ENCODE data around the gene HOXC11.

HOXC11 gene

GRCh38 chr12:54003625-54004024 lies 30.7 kb downstream of the HOXC11 start:
- DNase-seq = no peak
- in situ Hi-C loops (cut with MboI; ENCODE audit: low pct_unique_long_range_greater_than_20kb, low sequenced_read_pairs) = loop anchor here (10.0 kb wide), 1 partner anchor 191 kb away; no protein-coding TSS in a partner anchor

GRCh38 chr12:54004063-54004840 lies 31.3 kb downstream of the HOXC11 start:
- in situ Hi-C loops (cut with MboI; ENCODE audit: low pct_unique_long_range_greater_than_20kb, low sequenced_read_pairs) = loop anchor here (10.0 kb wide), 1 partner anchor 191 kb away; no protein-coding TSS in a partner anchor
- DNase-seq = peak; percentile 53

- DNase-seq = no peak
- in situ Hi-C loops (cut with MboI; ENCODE audit: low pct_unique_long_range_greater_than_20kb, low sequenced_read_pairs) = loop anchor here (10.0 kb wide), 1 partner anchor 190 kb away; no protein-coding TSS in a partner anchor
Measured at GRCh38 chr12:54004841-54005530, 32.1 kb downstream of the HOXC11 start.

- DNase-seq = no peak
- in situ Hi-C loops (cut with MboI; ENCODE audit: low pct_unique_long_range_greater_than_20kb, low sequenced_read_pairs) = loop anchor here (10.0 kb wide), 1 partner anchor 189 kb away; no protein-coding TSS in a partner anchor
Measured at GRCh38 chr12:54005531-54005852, 32.6 kb downstream of the HOXC11 start.

- peak; percentile 89 for DNase-seq
Measured at GRCh38 chr12:54005853-54006558, 33.1 kb downstream of the HOXC11 start.

GRCh38 chr12:54006559-54007220 lies 33.8 kb downstream of the HOXC11 start:
- in situ Hi-C loops (cut with MboI; ENCODE audit: low pct_unique_long_range_greater_than_20kb, low sequenced_read_pairs) = loop anchor here (10.0 kb wide), 1 partner anchor 188 kb away; no protein-coding TSS in a partner anchor
- DNase-seq = no peak

More at GRCh38 chr12:54005853-54006558, 33.1 kb downstream of the HOXC11 start:
- in situ Hi-C loops (cut with MboI; ENCODE audit: low pct_unique_long_range_greater_than_20kb, low sequenced_read_pairs) = loop anchor here (10.0 kb wide), 1 partner anchor 189 kb away; no protein-coding TSS in a partner anchor

GRCh38 chr12:54007538-54008259 lies 34.8 kb downstream of the HOXC11 start:
- no peak for DNase-seq
- in situ Hi-C loops (cut with MboI; ENCODE audit: low pct_unique_long_range_greater_than_20kb, low sequenced_read_pairs) = loop anchor here (10.0 kb wide), 1 partner anchor 187 kb away; no protein-coding TSS in a partner anchor

GRCh38 chr12:54008260-54008552 lies 35.3 kb downstream of the HOXC11 start:
- in situ Hi-C loops (cut with MboI; ENCODE audit: low pct_unique_long_range_greater_than_20kb, low sequenced_read_pairs) = loop anchor here (10.0 kb wide), 1 partner anchor 187 kb away; no protein-coding TSS in a partner anchor
- DNase-seq = no peak

- DNase-seq = peak; percentile 43
- in situ Hi-C loops (cut with MboI; ENCODE audit: low pct_unique_long_range_greater_than_20kb, low sequenced_read_pairs) = loop anchor here (10.0 kb wide), 1 partner anchor 185 kb away; no protein-coding TSS in a partner anchor
Measured at GRCh38 chr12:54009171-54010052, 36.5 kb downstream of the HOXC11 start.

GRCh38 chr12:54010053-54010971 lies 37.4 kb downstream of the HOXC11 start:
- DNase-seq = no peak
- in situ Hi-C loops (cut with MboI; ENCODE audit: low pct_unique_long_range_greater_than_20kb, low sequenced_read_pairs) = no loop called here

- in situ Hi-C loops (cut with MboI; ENCODE audit: low pct_unique_long_range_greater_than_20kb, low sequenced_read_pairs) = no loop called here
Measured at GRCh38 chr12:54010972-54011664, 38.2 kb downstream of the HOXC11 start.

GRCh38 chr12:54011665-54012532 lies 39.0 kb downstream of the HOXC11 start:
- DNase-seq = no peak
- in situ Hi-C loops (cut with MboI; ENCODE audit: low pct_unique_long_range_greater_than_20kb, low sequenced_read_pairs) = no loop called here

More at GRCh38 chr12:54010972-54011664, 38.2 kb downstream of the HOXC11 start:
- DNase-seq = no peak

GRCh38 chr12:54012631-54013409 lies 39.9 kb downstream of the HOXC11 start:
- in situ Hi-C loops (cut with MboI; ENCODE audit: low pct_unique_long_range_greater_than_20kb, low sequenced_read_pairs) = no loop called here
- DNase-seq = no peak

- no peak for DNase-seq
- in situ Hi-C loops (cut with MboI; ENCODE audit: low pct_unique_long_range_greater_than_20kb, low sequenced_read_pairs) = no loop called here
Measured at GRCh38 chr12:54014377-54015017, 41.6 kb downstream of the HOXC11 start.

Data from KBM-7 (cell line).